NCI-H1105 treated with DMSO at 0.1 percent for 48 hours (cell line): ENCODE data around the gene NAA35.
"Not testable (repeated sequence)": the region's sequence is repeated elsewhere in the genome, so short reads cannot be mapped to it uniquely, and the experiment has no call there.

ENCODE experiments used
- DNase-seq: peaks from one replicate; lab custom pipeline; 2025; lab: John Stamatoyannopoulos, UW

Gene NAA35

DNA sequence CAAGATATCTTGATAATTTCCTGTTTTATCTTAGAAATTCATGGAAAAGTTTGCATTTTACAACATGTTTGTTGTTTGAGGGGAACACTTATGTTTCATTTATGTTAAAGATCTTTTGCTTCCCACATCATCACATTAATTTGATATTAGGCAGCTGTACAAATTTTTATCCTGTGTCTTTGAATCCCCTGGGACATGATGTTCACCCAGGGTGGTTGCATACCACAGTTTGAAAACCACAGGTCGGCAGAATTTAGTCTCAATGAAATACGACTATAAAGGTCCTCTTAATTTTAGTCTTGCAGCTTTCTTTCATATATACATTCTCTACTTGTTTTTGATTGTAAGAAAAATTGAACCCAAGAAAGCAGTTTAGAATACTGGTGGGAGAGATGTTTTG, 3.7 kb downstream of the NAA35 start:
- no peak for DNase-seq

DNA sequence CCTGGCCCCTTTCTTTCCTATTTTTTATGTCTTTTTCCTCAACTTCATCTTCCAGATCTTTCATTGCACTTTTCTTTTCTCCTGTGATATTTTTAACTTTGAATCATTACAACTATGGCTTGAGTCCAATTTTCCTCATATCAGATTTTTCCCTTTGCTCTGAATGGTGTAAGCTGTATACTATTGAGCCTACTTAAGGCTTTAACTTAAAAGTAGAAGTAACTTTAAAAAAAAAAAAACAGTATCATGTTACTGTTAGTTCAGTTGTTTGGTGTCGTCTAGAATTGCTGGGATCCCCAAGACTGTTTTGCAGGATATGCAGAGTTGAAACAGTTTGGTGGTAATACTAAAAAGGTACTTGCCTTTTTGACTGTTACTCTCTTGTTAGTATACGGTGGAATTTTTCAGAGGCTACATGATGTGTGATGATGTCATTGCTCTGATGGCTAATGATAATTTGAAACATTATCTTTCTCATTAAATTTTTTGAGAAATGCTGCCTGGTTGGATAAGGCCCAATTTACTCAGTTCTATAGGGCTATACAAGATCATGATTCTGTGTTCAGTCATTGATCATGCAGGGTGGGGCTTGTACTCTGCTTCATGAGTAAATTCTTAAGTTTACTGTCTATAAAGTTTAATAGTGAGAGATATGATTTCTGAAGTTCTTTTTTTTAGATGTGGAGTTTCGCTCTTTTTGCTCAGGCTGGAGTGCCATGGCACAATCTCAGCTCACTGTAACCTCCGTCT, 8.8 kb downstream of the NAA35 start:
- DNase-seq: no peak

DNA sequence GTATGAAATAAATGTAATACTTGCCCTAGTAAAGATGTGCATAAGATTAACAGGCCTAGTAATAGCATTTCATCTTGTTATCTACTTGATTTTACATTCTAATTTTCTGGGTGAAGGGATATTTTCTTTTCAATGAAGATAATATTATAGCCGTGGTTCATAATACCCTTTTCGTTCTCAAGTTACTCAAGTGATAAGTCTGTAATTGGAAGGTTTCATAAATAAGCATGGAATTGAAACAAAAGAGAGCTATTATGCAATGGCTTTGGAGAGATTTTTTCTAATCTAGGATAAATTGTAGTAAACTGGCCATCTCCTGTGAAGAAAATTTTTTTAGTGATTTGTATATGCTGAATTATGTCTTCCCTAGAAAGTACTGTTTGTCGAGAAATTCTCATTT, 19.0 kb downstream of the NAA35 start:
- DNase-seq: no peak

DNA sequence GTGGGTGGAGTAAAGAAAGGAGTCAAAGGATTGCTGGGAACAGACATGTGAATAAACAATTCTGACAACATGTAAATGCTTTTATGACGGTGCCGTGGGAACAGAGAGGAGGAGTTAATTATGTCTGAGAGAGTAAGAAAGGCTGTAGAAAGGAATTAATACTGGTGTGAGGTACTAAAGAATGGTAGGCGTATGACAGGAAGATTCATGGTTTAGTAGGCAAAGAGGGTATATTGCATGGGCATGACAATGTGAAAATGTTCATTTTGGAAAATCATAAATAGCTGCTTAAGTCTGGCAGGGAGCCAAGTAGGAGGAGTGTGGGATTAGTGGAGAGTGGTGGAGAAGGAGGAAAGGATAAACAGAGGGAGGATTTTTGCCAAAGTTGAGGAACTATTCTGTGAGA, 19.7 kb downstream of the NAA35 start:
- DNase-seq: peak; percentile 50

DNA sequence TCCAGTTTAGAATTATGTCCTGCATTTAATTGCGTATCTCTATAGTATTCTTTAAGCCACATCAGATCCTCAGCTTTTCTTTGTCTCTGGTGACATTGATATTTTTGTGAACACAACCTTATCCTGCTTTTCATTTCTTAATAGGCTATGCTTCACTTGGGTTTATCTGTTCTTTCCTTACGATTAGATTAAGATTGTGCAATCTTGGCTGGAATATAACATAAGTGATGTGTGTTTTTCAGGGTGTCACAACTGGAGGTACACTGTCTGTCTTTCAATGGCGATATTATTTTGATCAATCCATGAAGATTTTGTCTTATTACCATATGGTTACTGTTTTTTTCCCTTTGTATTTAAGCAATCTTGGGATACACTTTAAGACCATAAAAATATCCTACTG, 23.6 kb downstream of the NAA35 start:
- no peak for DNase-seq

DNA sequence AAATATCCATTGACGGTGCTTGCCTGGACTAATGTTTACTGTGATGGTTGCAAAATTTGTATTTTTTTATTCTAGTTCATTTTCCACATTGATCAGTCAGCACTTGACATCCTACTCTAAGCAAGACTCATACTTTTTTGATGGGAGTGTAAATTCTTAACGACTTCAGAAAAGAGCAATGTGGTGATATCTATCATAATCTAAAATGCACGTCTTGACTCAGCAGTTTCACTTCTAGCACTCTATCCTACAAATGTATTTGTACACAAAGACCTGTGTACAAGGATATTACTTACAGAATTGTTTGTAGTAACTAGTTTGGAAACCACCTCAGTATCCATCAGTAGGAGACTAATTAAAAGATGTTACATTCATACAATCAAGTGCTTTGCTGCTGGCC, 24.0 kb downstream of the NAA35 start:
- DNase-seq: no peak

DNA sequence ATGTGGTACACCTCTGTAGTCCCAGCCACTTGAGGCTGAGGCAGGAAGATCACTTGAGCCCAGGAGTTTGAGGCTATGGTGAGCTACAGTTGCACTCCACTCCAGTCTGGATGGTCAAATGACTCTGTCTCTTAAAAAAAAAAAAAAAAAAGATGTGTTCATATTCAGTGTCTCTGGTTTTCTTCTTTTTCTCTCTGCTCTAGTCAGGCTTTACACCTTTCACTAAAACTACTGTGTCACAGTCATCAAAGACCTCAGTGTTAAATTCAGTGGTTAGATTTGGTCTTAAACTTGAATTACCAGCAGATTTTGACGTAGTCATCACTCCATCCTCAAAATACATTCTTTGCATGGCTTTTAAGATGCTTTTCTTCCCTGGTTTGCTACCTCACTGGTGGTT, 28.8 kb downstream of the NAA35 start:
- DNase-seq: no peak

DNA sequence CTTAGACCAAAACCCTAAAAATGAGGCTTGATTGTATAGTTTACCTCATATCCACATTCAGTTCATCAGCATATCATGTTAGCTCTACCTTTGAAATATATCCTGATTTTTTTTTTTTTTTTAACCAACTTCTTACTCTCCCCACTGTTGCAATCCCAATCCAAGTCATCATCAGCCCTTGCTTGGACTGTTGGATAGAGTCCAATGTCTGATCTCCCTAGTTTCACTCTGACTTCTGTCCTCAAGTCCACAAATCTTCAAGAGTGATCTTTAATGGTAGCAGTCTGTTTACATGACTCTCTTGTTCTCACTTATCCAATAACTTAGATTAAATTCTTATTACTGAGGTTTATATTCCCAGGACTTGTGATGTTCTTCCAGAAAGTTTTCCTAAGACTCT, 30.8 kb downstream of the NAA35 start:
- DNase-seq: no peak

DNA sequence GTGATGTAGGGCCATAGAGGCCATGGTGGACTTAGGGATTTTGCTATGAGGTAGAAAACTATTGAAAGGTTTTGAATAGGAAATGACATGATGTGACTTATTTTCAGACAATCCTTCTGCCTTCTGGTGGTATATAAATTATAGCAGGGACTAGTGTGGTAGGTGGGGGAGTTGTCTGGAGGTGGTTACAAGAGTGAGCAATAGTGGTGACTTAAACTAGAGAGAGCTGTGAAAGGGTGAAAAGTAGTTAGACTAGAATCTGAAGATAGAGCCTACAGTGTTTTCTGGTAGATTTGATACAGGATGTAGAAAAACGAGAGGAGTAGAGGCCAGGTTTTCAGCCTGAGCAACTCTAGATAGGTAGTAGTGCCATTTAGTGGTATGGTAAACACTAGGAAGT, 32.3 kb downstream of the NAA35 start:
- no peak for DNase-seq

DNA sequence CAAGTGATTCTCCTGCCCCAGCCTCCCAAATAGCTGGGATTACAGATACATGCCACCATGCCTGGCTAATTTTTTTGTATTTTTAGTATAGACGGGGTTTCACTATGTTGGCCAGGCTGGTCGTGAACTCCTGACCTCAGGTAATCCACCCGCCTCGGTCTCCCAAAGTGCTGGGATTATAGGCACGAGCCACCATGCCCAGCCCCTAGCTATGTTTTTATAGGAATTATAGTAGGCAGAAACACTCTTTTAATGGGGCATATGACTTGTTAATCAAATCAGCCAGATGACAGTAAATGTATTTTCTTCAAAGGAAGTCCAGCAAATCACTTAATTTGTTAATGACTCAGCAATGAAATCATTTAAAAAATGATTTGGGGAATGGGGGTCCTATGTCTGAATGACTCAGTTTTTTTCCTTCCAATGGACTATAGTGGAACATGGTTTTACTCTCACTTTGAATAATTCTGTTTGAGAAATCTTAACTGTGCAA, 33.2 kb downstream of the NAA35 start:
- DNase-seq: not testable (repeated sequence)

DNA sequence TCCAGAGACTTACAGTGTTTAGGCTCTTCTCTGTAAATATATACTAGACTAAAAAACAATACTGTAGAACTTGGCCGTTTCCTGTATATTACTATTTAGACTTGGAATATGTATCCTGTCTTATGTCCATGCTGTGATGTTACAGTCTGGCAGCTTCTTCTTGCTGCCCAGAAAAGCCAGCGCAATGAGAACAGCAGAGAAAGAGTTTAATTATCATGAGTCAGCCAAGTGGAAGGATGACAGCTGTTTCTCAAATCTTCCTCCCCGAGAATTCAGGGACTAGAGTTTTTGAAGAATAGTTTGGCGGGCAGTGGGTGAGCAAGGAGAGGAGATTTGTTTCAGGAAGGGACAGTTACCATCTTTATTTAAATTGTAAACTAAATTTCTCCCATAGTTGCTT, 37.5 kb downstream of the NAA35 start:
- DNase-seq: no peak

DNA sequence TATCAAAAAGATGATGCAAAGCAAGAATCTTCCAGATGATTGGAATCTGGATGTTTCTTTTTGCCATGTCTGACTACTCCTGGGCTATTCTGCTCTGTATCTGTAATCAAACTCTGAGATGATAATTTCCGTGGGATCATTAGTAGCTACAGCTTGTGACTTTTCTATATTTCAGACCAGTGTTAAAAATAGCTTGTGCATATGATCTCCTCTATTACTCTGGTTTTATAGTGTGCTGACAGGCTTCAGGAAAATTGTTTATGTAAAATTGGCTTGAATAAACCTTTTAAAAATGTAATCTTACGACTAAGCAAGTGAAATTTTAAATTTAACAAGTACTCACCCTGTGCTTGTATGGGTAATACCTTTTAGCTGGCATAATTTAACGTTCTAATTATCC, 40.4 kb downstream of the NAA35 start:
- no peak for DNase-seq

DNA sequence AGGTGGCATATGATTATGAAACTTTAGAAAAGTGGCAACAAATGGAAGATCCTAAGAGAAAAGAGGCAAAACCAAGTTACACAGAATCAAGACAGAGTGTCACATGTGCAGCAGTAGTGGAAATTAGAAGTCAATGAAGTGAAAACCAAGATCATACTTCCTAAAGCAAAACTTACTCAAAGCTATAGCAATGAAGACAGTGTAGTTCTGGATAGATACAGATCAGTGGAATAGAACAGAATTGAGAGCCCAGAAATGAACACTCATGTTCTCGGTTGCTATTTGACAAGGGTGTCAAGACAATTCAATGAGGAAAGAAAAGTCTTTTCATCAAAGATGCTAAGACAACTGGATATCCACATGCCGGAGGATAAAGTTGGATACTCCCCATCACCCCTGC, 43.5 kb downstream of the NAA35 start:
- no peak for DNase-seq

DNA sequence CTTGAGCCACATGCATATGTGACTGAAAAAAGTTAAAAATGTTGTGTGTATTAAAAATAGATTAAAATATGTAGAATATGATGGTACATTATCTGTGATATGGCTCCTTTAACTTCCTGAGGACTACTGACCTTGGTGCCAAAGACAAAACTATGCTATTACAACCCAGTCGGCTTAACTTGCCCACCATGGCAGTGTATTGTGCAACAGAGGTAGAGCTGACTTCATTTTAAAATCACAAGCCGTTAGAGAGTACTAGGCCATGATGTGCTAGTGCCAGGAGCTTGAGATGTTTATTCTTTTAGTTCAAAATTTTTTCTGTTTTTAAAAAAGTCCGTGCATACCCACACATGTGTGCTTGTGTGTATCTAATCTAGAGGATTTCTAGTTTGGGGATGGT, 46.3 kb downstream of the NAA35 start:
- DNase-seq: no peak

DNA sequence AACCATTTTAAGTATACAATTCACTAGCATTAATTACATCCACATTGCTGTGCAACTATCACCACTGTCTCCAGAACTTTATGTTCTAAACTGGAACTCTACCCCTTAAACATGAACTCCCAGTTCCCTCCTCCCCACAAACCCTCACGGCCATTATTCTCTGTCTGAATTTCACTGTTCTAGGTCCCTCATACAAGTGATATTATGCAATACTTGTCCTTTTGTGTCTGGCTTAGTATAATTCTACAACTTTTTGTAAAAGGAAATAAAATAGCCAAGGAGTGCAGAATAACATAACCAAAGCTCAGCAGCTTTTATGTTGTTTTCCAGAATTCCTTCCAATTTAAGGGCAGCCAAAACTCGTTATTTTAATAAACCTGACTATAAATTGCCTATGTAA, 53.2 kb downstream of the NAA35 start:
- DNase-seq: no peak

DNA sequence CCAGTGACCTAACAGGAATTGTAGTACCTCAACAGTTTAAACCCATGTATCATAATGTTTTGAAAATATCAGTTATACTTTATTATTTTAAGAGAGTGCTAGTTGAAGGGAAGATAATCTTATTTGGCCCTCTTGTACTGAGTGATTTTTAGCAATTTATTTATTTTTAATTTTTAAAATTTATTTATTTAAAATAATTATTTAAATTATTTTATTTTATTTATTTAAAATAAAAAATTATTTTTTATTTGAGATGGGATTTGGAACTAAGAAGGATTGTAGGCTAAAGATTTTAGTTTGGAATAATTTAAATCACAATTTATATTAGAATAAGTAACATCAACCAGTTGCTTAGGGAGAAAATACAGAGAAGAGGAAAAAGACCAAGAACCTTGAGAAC, 54.2 kb downstream of the NAA35 start:
- no peak for DNase-seq

DNA sequence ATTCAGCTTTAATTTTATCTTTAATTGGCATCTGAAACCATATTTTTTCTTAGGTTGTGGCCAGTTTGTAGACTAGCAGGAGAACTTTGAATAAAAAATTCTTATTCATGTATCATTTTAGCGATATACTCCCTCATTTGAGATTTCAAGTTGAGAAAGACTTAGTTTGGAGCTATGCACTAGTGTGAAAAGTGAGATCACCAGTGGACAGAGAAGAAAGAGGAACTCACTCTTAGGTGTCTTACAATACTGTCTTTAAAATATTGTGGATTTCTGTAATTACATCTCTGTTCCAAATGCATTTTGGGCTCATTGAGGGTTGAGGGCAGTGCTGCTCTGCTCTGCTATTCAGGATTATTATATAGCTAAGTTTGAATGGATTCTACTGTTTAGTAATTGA, 54.7 kb downstream of the NAA35 start:
- no peak for DNase-seq

DNA sequence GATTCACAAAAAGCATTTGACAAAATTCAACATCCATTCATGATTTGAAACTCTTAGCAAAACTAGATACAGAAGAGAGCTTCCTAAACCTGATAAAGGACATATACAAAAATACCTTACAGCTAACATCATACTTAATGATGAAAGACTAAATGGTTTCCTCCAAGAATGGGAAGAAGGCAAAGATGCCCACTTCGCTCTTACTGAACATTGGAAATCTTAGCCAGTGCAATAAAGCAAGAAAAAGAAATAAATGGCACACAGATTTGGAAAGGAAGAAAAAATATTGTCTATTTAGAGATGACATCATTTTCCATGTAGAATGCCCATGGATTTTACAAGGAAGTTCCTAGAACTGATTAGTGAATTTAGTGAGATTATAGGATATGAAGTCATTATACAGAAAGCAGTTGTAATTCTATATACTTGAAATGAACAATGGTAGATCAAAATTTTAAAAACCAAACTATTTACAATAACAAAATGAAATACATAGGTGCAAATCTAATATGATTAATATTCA, 64.4 kb downstream of the NAA35 start:
- DNase-seq: no peak

DNA sequence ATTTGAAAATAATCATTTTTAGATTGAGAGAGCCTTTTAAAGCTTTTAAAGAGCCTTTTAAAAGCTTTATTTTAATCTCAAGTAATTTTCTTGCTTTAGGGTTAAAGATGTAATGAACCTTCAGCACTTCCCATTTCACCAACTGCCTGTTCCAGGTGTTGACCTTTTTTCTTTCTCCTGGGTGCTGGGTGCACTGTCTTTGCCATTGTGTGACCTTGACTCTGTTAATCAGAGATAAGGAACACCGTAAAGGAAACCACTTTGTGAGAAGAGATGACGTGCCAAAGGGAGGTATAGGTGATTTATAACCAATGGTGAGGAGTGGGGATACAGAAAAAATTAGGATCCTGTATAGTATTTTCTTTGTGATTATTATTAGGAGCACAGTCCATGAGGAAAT, 68.2 kb downstream of the NAA35 start:
- no peak for DNase-seq

DNA sequence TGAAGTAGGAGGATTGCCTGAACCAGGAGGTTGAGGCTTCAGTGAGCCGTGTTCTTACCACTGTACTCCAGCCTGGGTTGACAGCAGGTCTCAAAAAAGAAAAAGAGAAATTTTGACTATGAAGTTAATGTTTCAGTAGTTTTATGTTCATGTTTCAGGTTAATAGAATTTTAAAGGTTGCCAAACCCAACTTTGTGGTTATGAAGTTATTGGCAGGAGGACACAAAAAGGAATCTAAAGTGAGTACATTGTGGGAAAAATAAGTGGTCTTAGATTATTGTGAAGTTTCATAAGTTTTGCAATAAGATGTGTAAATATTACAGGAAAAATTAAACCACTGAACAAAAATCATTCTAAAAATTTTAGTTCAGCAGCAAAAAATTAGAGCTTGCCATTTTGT, 79.8 kb downstream of the NAA35 start:
- no peak for DNase-seq

DNA sequence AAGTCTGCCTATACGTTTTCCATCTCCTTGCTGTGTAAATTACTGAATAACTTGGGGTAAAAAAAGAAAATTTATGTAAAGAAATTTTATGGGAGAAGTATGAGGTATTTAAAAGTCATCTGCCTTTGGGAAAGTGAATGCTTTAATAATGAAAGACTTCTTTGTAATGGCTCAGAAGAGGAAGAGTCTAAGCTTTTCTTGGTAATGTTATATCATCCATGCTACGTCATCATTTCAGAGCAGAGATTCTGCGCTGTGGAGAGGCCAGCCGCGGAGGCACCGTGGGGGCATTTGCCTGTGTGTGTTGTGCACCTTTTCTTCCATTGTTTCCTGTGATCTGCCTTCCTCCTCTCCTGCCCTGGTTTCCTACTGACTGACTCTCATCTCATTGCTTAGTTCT, 80.2 kb downstream of the NAA35 start:
- DNase-seq: no peak

DNA sequence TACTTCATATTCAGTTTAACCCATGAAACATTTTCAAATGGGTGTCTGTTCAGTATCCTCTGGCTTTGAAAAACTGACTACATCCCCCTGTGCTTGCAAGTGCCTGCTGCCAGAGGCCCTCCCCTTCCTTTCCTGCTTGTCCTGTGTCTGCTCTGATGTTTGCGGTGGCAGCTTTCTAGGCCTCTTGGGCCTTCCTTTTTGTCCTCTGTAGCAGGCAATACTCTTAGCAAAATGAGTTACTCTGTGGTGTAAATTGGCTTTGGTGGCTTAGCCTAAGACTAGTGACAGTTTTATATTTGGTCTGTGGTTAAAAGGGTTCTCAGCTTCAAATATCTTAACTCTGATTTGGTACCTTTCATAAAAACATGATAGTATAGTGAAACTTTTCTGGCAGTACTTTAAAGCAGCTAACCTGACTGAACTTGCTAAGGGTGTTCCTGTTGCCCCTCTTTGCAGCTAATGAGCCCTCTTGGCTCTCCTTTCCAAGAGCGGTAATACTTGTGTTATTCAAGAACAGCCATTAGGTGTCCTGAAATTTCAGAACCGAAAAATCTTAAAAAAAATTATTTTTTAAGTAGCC, 81.8 kb downstream of the NAA35 start:
- DNase-seq: no peak

DNA sequence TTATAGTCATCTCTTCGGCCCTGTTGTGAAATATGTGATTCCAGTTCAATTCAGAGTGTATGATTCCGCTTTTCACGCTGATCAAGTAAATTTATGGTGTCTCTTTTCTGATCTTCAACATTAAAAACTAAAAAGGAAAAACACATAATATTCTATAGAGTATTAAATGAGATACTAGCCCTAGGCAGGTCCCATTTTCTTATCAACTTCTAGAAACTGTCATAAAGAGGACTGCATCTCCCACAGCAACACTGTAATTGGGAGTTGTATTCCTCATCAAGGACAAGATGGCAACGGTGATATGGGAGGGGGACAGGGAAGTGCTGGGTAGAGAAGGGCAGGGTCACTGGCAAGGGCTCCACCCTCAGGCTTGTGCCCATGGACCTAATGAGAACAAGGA, 86.8 kb downstream of the NAA35 start:
- DNase-seq: no peak
